HL-60/S4 treated with retinoic acid at 250 ng/mL for 4 days and 3 days (cell line): Measurements from ENCODE around the gene CIRBP.

Source experiments
- in situ Hi-C: fragments of 300-500 bp; cut with MboI; formaldehyde crosslinking; loops from 2 replicates; pipeline ENCODE4 v1.7.0; 2022; ENCODE audit warnings: low sequenced_read_pairs

CIRBP gene

GRCh38 chr19:1277061-1277460 lies 7.9 kb downstream of the CIRBP start:
- in situ Hi-C loops = loop anchor here (10.0 kb wide), 1 partner anchor 98 kb away; no protein-coding TSS in a partner anchor

GRCh38 chr19:1278074-1278473 lies 8.9 kb downstream of the CIRBP start:
- in situ Hi-C loops = loop anchor here (10.0 kb wide), 1 partner anchor 97 kb away; no protein-coding TSS in a partner anchor

DNA sequence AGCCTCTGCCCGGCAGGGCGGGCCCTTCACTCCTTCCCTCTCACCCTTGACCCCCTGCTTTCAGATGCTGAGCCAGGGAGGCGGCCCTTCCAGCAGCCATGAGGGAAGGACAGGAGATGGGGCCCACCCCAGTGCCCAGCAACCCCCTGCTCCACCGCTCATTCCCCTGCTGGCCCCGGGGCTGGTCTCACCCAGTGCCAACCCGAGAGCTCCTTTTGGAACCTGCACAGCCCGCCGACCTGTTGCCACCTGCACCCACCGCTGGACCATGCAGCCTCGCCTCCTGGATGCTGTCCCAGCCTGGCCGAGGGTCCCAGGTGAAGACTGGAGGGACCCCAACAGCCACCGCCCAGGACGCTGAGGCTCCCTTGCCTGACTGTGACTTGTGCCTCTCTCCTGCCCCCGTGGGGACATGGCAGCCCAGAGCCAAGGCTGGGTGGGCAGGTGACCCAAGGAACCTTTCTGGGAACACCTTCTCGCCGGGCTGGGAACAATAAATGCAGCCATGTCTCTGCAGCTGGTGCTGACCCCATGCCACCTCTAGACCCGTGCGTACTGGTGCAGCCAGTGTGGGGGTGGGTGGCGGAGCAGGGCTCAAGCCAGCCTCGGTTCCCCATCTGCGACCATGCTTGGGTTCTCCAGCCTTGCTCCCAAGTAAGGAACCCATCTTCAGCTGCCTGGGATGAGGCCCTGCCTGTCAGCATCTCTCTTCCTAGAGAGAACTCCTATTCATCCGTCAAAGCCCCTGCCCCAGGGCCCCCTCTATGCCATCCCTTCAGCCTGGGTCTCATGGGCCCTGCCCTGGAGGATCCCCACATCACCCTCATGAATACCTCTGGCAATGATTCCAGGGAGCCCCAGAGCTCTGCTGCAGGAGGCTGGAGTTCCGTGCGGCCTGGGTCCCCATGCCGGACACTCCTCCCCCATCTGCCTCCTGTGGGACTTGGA lies 9.9 kb downstream of the CIRBP start:
- in situ Hi-C loops = loop anchor here (10.0 kb wide), 1 partner anchor 96 kb away; no protein-coding TSS in a partner anchor

DNA sequence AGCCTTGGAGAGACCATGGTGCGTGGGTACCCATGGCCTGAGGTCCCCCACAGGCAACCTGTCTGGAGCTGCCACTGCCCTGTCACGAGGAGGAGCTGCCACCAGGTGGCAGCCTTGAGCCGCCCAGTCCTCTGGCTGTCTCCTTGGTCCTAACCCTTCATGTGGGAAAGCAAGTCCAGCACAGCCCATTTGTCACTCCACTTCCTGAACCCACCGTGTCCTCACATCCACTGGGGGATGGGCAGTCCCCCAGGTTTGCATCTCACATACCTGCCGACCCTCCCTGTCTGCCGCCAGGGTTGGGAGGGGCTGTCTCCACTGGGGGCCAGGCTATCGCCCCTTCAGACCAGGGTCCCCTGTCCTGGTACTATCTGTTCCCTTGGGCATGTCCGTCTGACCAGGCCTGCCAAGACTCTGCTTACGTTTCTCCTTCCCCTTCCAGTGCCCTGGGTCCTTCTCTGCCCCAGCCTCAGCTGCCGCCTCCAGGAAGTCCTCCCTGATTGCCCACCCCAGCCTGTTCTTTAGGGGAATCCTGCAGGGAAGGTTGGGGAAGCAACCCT lies 10.7 kb downstream of the CIRBP start:
- in situ Hi-C loops = loop anchor here (10.0 kb wide), 1 partner anchor 95 kb away; no protein-coding TSS in a partner anchor

- in situ Hi-C loops = no loop called here
Measured at GRCh38 chr19:1280636-1281568, 11.8 kb downstream of the CIRBP start.

DNA sequence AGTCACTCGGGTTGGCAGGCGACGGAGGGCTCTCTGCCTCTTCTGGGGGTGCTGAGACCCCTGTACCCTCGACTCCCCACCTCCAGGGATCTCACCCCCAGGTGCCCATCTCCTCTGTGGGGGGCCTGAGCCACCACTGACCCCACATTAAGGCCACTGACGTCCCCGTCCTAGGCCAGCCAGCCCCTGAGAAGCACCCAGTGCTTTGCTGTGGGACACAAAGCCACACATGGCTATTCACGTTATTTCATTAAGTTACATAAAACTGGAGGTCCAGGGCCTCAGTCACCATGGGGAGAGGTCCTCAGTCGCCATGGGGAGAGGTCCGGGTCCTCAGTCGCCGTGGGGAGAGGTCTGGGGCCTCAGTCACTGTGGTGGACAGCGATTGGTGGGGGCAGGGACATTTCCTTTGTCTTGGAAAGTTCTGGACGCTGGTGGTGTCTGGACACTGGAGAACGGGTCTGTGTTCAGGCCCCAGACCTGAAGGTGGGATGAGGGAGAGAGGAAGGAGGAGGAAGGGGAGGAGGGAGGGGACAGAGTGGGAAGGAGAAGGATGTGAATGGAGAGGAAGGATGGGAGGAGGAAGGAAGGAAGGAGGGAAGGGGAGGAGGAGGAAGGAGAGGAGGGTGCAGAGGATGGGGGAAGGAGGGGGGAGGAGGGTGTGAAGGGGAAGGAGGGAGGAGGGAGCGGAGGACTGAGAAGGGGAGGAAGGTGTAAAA lies 12.6 kb downstream of the CIRBP start:
- in situ Hi-C loops = no loop called here

GRCh38 chr19:1282588-1283206 lies 13.6 kb downstream of the CIRBP start:
- in situ Hi-C loops = no loop called here

DNA sequence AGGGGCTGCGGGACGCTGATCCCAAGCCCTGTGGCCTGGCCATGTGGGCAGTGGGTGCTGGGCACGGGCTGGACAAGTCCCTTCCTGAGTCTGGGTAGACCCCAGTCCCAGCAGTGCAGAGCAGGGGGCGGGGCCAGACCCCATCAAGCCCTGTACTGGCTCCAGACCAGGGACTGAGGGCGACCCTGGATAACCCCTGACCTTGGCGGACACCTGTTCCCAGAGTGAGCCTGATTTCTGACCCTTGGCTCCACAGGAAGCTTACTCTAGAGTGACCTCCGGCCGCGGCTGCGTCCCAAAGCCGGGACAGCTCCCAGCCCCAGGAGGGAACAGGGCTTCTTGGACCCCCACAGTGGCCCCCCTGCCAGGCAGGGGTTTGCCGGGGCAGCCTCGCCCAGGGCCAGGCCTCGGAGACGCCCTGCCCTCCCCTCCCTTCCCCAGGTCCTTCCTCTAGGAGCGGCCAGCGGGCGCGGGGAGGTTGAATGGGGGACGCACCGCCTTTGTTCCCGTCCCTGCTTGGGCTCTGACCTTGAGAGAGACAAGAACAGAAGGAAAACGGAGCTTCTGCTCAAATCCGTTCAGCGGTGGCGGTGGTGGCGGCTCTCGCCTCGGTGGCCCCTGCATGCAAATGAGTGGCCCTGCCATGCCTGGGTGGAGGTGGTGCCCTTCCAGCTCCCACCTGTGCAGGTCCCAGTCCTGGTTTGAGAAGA lies 14.2 kb downstream of the CIRBP start:
- in situ Hi-C loops = no loop called here

DNA sequence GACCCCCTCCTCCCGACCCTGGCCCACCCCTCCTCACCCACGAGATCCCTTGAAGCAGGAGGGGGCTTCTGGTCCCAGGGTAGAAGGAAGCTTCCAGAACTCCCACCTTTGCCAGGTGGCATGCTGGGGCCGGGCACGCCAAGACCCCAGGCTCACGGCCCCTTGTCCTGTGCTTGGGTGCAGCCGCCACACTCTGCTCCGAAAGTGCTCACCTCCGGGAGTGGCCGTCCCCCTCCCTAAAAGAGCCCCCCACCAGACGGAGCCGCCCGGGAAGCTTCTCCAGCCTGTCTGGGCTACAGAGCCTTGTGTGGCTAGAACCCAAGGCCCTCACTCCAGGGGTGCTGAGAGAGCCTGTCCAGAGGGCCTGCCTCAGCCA lies 14.8 kb downstream of the CIRBP start:
- in situ Hi-C loops = no loop called here

GRCh38 chr19:1284293-1284978 lies 15.3 kb downstream of the CIRBP start:
- in situ Hi-C loops = no loop called here

DNA sequence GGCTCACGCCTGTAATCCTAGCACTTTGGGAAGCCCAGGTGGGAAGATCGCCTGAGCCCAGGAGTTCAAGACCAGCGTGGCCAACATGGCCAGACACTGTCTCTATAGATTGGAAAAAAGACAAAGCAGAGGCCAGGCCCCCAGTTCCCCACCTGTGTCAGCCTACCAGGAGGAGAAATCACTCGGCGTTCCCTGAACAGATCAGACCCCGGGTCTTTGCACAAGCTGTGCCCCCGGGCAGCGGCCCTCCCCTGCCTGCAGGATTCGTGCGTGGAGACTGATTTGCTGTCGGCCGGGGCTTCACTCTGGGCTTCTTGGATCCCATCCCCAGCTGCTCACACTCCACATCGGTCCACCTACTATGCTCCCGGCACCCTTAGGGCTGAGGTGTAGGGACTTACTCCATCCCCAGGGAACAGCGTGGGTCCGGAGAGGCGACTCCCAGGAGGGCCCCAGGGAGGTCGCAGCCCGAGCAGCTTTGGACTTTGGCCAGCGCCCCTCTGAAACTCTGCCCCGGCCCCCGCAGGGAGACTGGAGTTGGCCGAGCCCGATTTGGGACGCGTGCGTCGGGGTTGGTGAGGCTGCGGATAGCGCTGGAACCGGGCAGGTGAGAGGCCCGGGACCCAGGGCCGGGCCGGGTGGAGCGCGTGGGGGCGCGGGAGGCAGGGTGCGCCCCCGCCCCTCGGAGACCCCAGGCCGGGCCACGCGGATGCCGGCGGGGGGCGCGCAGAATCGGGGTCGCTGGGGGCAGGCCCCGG lies 16.0 kb downstream of the CIRBP start:
- in situ Hi-C loops = no loop called here

DNA sequence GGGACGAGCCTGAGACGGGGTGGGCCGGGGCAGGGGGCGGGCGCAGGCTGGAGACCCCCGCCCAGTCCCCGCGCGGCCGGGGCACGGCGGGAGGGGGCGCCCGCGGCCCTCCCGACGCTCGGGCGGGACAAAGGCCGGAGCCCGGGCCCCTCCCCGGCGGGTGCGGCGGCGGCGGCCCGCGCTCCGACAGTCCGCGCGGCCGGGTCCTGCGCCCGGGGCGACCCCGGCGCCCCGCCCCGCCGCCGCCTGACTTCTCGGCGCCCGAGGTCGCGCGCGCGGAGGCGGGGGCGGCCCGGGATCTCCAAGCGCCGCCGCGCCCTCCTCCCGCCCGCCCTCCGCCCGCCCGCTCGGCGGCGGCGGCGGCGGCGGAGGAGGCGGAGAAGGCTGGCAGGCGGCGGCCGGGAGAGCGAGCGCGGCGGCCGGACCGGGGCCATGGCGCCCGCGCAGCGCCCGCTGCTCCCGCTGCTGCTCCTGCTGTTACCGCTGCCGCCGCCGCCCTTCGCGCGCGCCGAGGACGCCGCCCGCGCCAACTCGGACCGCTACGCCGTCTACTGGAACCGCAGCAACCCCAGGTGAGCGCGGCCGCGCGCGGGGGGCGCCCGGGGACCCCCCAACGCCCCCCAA lies 16.7 kb downstream of the CIRBP start, which contains the start of gene EFNA2:
EFNA2 (plus strand) TSS at position 137 of the 624 bp plus-strand sequence; CDS start at position 433, 296 bp downstream.
- in situ Hi-C loops = no loop called here

- in situ Hi-C loops = no loop called here
Measured at GRCh38 chr19:1286487-1287353, 17.6 kb downstream of the CIRBP start.

DNA sequence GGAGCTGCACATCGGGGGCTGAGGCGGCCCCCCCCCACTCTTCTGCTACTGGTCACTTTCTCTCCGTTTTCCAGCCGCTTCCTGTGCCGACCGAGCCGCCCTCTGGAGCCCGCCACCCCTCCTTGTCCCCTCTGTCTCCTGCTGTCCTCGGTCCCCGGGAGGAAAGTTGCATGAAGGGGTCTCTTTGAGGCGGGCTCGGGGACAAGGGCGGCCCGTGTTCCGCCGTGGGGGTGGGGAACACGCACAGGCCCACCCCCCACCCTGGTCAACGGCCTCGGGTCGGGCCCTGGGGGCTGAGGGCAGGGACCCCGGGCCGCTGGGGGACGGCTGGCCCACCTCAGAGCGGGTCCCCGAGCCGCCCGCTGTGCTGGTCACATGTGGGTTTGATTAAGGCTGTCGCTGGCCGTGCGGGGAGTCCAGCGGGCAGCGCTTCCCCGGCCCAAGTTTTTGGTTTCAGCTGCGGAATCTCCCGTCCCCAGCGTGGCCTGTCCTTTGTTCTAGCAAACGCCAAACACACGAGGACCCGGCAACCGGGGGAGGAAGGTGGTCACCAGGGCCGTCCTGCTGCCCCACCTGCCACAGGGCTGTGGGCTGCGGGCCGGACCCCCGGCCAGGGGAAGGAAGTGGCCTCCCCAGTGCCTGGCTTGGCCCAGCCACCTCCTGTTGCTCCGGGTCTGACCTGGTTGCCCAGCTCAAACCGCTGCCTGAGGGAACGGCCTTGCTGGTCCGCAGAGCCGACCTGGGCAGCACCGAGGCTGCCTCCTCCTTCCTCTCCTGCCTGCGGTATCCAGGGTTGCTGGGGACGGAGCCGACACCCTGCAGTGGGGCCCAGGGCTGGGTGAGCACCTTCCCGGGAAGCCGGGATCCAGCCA lies 18.5 kb downstream of the CIRBP start:
- in situ Hi-C loops = no loop called here

DNA sequence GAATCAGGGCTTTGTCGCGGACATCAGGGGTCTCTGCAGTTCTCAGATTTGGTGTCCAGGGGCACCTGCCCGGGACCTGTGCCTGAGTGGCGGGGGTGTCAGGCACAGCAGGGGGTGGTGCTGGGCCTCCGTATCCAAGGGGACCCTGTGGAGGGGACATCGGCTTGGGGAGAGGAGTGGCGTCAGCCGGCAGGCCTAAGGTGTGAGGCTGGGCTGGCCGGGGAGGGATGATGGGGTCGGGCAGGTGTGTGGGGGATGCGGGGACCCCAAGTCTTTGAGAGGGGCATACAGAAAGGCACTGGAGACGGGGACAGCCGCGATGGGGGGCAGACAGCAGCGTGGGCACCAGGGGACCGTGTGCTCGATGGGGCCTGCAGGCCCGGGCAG lies 19.1 kb downstream of the CIRBP start:
- in situ Hi-C loops = no loop called here
